ENCODE results near the gene SUPT16H. TPM values are rescaled to one million over a fixed set of nuclear protein-coding genes. Genes with fewer than 3 reads are reported as not detected.

The SUPT16H gene
- total RNA-seq, 1 experiment from 2014 or later: 196 TPM

Other genes starting within 250 kb of the SUPT16H start
- gene OR5AU1, start 228.0 kb downstream of the SUPT16H start, total RNA-seq (2021): not detected in 2 replicates
- 934 and 949 TPM in 2 replicates for gene HNRNPC, start 114.6 kb downstream of the SUPT16H start, total RNA-seq (2021)
- gene RPGRIP1, start 103.9 kb downstream of the SUPT16H start, total RNA-seq (2021): 0.86 and 0.98 TPM in 2 replicates
- gene CHD8, start 72.1 kb upstream of the SUPT16H start, total RNA-seq (2021): 122 and 128 TPM in 2 replicates
- 31.9 and 37.1 TPM in 2 replicates for gene RAB2B, start 92.9 kb upstream of the SUPT16H start, total RNA-seq (2021)
- 84.7 and 86.8 TPM in 2 replicates for gene TOX4, start 93.2 kb upstream of the SUPT16H start, total RNA-seq (2021)
- 93.0 and 96.3 TPM in 2 replicates for gene METTL3, start 127.3 kb upstream of the SUPT16H start, total RNA-seq (2021)
- 149 and 157 TPM in 2 replicates for gene SALL2, start 142.3 kb upstream of the SUPT16H start, total RNA-seq (2021)
- not detected in 2 replicates for gene OR10G3, start 196.1 kb upstream of the SUPT16H start, total RNA-seq (2021)

All from A673 (cell line).